Esophagus muscularis mucosa (tissue), 4 donors: ENCODE data around the gene WWOX. TPM values are rescaled to one million over a fixed set of nuclear protein-coding genes. Genes with fewer than 3 reads are reported as not detected.

Experiments
- DNase-seq: peaks from one replicate; pipeline ENCODE4 v3.0.0-alpha.2; 2017; ENCODE audit errors: extremely low spot score
- H3K27ac ChIP-seq, 4 donors: fragments of 200-600 bp; sonication (generic); replicated peaks in 1 of 4; 1 replicate in 3 of 4; 2 replicates in 1 of 4; pipeline ENCODE4 v1.5.1; 2016 to 2019; ENCODE audit warnings: mild to moderate bottlenecking in 1 of 4
- H3K27me3 ChIP-seq, 4 donors: fragments of 200-600 bp; sonication (generic); one replicate each; pipeline versions ENCODE4 v1.5.1 to v1.6.0; 2016 to 2019
- H3K36me3 ChIP-seq, 4 donors: fragments of 200-600 bp; sonication (generic); one replicate each; pipeline ENCODE4 v1.5.1; 2016 to 2019
- H3K4me1 ChIP-seq, 4 donors: fragments of 200-600 bp; sonication (generic); one replicate each; pipeline ENCODE4 v1.5.1; 2016 to 2019
- H3K4me3 ChIP-seq, 4 donors: fragments of 200-600 bp; sonication (generic); 1 replicate in 2 of 4; 2 replicates in 2 of 4; pipeline ENCODE4 v1.5.1; 2016 to 2019; ENCODE audit warnings: mild to moderate bottlenecking in 4 of 4, moderate library complexity in 1 of 4
- H3K9me3 ChIP-seq, 4 donors: fragments of 200-600 bp; sonication (generic); 1 replicate in 3 of 4; 2 replicates in 1 of 4; pipeline ENCODE4 v1.5.1; 2016 to 2019
- EP300 ChIP-seq: sonication (generic); formaldehyde crosslinking; IDR thresholded peaks from one replicate; pipeline ENCODE4 v1.6.1; 2017; ENCODE audit warnings: antibody characterized with exemption
- POLR2A ChIP-seq: fragments of 450-650 bp; IDR thresholded peaks from one replicate; pipeline ENCODE4 v1.6.1; 2017; ENCODE audit warnings: antibody characterized with exemption, moderate library complexity, mild to moderate bottlenecking, low read depth
- POLR2AphosphoS5 ChIP-seq, 2 donors: sonication (generic); formaldehyde crosslinking; IDR thresholded peaks; one replicate each; pipeline ENCODE4 v1.6.1; 2017; ENCODE audit warnings: antibody characterized with exemption in 2 of 2
- WGBS: methylation state at CpG from one replicate; pipeline ENCODE4 v1.1.5; 2018; 5-methylcytosine and 5-hydroxymethylcytosine counted together
- intact Hi-C: fragments of 100-400 bp; cut with DNase I; formaldehyde crosslinking; loops from one replicate; pipeline ENCODE4 v1.15.1; 2023
- total RNA-seq, 4 donors: library from RNA; depleted of rRNA; stranded (reverse); fragments of >200 nt; gene quantifications; one replicate each; pipeline versions ENCODE4 v1.1.0 to v1.2.1, GENCODE V29; 2016
- TF ChIP-seq, protein P1 (sequence below), 3 experiments: fragments of 200-600 bp in 2 of 3; fragments of 450-650 bp in 1 of 3; sonication (generic) in 2 of 3; IDR thresholded peaks; one replicate each; pipeline ENCODE4 v1.5.1; 2017 to 2019; ENCODE audit warnings: antibody characterized with exemption in 3 of 3, mild to moderate bottlenecking in 2 of 3, moderate library complexity in 1 of 3

Gene WWOX
- total RNA-seq, 4 donors from 2014 or later, result 14.4 to 27.8 (median 15.4) TPM

GRCh38 chr16:78376452-78376851 lies 277.0 kb downstream of the WWOX start:
- H3K27ac ChIP-seq, result no peak overlapping the region
- no peaks in the 10 kb centered on the region for H3K9me3 ChIP-seq
- no peaks in the 10 kb centered on the region for H3K27me3 ChIP-seq
- intact Hi-C loops, result no loop called here
- DNase-seq, result no peak
- H3K36me3 ChIP-seq, result no peaks in the 10 kb centered on the region
- WGBS, result 83% methylated on average over 4 of the region's 4 CpGs
- H3K4me3 ChIP-seq, result no peak overlapping the region
- no peaks in the 10 kb centered on the region for H3K4me1 ChIP-seq
- TF ChIP-seq, protein P1, sequence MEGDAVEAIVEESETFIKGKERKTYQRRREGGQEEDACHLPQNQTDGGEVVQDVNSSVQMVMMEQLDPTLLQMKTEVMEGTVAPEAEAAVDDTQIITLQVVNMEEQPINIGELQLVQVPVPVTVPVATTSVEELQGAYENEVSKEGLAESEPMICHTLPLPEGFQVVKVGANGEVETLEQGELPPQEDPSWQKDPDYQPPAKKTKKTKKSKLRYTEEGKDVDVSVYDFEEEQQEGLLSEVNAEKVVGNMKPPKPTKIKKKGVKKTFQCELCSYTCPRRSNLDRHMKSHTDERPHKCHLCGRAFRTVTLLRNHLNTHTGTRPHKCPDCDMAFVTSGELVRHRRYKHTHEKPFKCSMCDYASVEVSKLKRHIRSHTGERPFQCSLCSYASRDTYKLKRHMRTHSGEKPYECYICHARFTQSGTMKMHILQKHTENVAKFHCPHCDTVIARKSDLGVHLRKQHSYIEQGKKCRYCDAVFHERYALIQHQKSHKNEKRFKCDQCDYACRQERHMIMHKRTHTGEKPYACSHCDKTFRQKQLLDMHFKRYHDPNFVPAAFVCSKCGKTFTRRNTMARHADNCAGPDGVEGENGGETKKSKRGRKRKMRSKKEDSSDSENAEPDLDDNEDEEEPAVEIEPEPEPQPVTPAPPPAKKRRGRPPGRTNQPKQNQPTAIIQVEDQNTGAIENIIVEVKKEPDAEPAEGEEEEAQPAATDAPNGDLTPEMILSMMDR (IDR thresholded peaks at IDR 0.05), result no peak
- TF ChIP-seq POLR2AphosphoS5 (IDR thresholded peaks at IDR 0.05), result no peak
- no peak for TF ChIP-seq EP300
- TF ChIP-seq POLR2A, result no peak

DNA sequence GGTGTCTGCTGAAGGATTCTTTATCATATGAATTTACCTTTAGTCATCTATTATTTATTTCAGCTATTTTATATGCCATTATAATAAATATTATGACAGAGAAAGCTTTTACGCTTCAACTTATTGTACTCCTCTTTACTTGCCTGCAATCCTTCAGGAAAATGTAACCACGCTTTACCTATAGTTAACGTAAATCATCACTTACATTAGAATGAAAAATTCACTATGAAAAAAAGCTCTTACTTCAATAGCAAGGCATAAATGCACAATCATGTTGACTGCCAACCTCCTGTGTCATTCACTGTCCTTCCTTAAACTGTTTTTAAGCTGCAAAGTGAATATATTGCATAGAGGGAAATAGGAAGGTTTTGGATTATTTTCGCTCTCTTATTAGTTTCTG lies 277.9 kb downstream of the WWOX start:
- DNase-seq, result no peak
- no peaks in the 10 kb centered on the region for H3K4me1 ChIP-seq
- no peaks in the 10 kb centered on the region for H3K36me3 ChIP-seq
- TF ChIP-seq POLR2A (no peak), EP300 (no peak), POLR2AphosphoS5 (IDR thresholded peaks at IDR 0.05) (no peak)
- TF ChIP-seq, protein P1 (IDR thresholded peaks at IDR 0.05), result no peak
- no peak overlapping the region for H3K4me3 ChIP-seq
- H3K27me3 ChIP-seq, result no peaks in the 10 kb centered on the region
- no peak overlapping the region for H3K27ac ChIP-seq
- intact Hi-C loops, result no loop called here
- WGBS, result 79% methylated on average over 4 of the region's 4 CpGs
- no peaks in the 10 kb centered on the region for H3K9me3 ChIP-seq

- Histone ChIP-seq H3K27ac (no peak overlapping the region), H3K36me3 (no peaks in the 10 kb centered on the region), H3K4me3 (no peak overlapping the region), H3K9me3 (no peaks in the 10 kb centered on the region), H3K27me3 (no peaks in the 10 kb centered on the region), H3K4me1 (peaks cover 0 to 11% (median 3%) of the 10 kb centered on the region in 4 donors)
- DNase-seq, result no peak
- TF ChIP-seq POLR2AphosphoS5 (IDR thresholded peaks at IDR 0.05) (no peak), EP300 (no peak), POLR2A (no peak)
- TF ChIP-seq, protein P1 (IDR thresholded peaks at IDR 0.05), result no peak
- intact Hi-C loops, result no loop called here
- 100% methylated on average over 1 of the region's 1 CpG for WGBS
These were observed 281.6 kb downstream of the WWOX start for GRCh38 chr16:78381060-78381459.

GRCh38 chr16:78383118-78383517 lies 283.7 kb downstream of the WWOX start:
- H3K9me3 ChIP-seq, result no peaks in the 10 kb centered on the region
- H3K4me3 ChIP-seq, result no peak overlapping the region
- WGBS, result 100% methylated on average over 2 of the region's 2 CpGs
- no peak overlapping the region for H3K27ac ChIP-seq
- H3K36me3 ChIP-seq, result no peaks in the 10 kb centered on the region
- TF ChIP-seq EP300 (no peak), POLR2AphosphoS5 (IDR thresholded peaks at IDR 0.05) (no peak), POLR2A (no peak)
- TF ChIP-seq, protein P1 (IDR thresholded peaks at IDR 0.05), result no peak
- DNase-seq, result no peak
- H3K4me1 ChIP-seq, result peaks cover 0 to 19% (median 5%) of the 10 kb centered on the region in 4 donors
- intact Hi-C loops, result no loop called here
- H3K27me3 ChIP-seq, result no peaks in the 10 kb centered on the region
